ENCODE measurements around the gene AQP7.

Gene AQP7

DNA sequence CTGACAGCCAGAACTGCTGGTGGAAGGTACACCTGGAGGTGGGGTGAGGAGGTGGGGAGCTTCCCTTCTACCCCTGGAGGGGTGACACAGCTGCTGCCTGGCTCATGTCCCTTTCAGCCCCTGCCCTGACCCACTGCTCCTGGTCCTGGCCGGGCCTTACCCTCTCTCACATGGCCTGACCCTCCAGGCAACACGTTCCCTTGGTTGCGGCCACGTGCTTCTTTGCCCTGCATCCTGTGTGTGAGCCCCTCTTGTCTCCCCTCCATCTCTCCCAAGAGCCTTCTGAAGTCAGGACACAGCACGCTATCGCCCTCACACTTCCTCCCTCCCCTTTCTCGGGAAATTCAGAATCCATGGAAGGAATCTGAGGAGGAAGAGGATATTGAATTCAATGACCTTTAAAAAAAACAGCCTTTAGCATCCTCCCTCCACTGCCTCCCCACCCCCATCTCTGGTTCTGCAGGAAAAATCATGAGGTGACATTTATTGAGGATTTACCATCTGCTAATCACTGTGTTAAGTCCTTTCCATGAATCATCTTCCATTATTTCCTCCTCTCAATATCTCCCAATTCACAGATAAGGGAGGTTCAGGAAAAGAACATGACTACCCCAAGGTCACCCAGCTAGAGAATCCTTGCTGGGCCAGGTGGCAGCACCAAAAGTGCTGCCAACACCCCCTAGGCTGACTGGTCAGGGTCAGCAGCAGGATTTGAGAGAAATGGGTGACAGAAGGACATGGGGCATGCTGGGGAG is 36.7 kb upstream of the AQP7 start (continued):
- TF ChIP-seq ZNF354C (tag by site-specific recombination; IDR thresholded peaks at IDR 0.05; ENCODE audit: borderline replicate concordance, low read depth) = no peak
- TF ChIP-seq ZNF768 (tag by site-specific recombination; IDR thresholded peaks at IDR 0.05) = no peak
- no peak for TF ChIP-seq KLF16 (tag by site-specific recombination; IDR thresholded peaks at IDR 0.05)
- no peak for TF ChIP-seq WT1 (tag by site-specific recombination; IDR thresholded peaks at IDR 0.05)
- TF ChIP-seq SALL2 (tag by site-specific recombination; IDR thresholded peaks at IDR 0.05; ENCODE audit: borderline replicate concordance) = no peak
- TF ChIP-seq RBAK (tag by site-specific recombination; IDR thresholded peaks at IDR 0.05) = no peak
- TF ChIP-seq ZNF677 (tag by site-specific recombination; IDR thresholded peaks at IDR 0.05) = no peak
- no peak for TF ChIP-seq ZBTB20 (tag by site-specific recombination; IDR thresholded peaks at IDR 0.05)
- no peak for TF ChIP-seq EGR2 (tag by site-specific recombination; IDR thresholded peaks at IDR 0.05; ENCODE audit: low read depth)
- no peak for TF ChIP-seq SP3 (tag by site-specific recombination; IDR thresholded peaks at IDR 0.05)

DNA sequence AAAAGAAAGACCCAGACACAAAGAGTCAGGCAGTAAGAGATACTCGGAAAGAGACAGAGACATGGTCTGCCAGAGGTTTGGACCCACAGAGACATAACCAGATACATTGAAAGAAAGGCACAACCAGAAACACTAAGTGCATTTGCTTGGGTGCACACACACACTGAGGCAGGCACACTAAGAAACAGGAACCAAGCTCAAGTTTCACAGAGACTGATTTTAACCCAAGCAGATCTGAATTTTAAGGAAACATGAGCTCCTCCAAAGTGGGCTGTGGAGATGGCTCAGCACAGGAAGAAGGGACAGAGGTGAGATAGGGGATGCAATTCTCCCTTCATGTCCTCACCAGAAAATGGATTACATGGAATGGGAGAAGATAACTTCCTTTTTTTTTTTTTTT is 35.5 kb upstream of the AQP7 start:
- H3K4me1 ChIP-seq (ENCODE audit: control insufficient read depth, insufficient read depth, low read length) = no peaks in the 10 kb centered on the region
- no peaks in the 10 kb centered on the region for H3K36me3 ChIP-seq (ENCODE audit: control insufficient read depth in 2 of 2, insufficient read depth in 1 of 2, low read length in 2 of 2)
- CTCF ChIA-PET = interaction anchor here (0.5 to 4.8 kb wide), 5 partner anchors 10 to 86 kb away, joined by 3 to 27 read pairs (median 5); partner anchors contain the start of gene AQP3
- no peak overlapping the region for H3K27ac ChIP-seq (ENCODE audit: extremely low read depth, low read depth, low read length)
- TF ChIP-seq ZNF501 (tag by site-specific recombination; IDR thresholded peaks at IDR 0.05) (no peak), ZNF571 (tag by site-specific recombination; IDR thresholded peaks at IDR 0.05) (no peak), ZXDB (tag by site-specific recombination; IDR thresholded peaks at IDR 0.05) (no peak), ZNF610 (tag by site-specific recombination; IDR thresholded peaks at IDR 0.05; ENCODE audit: borderline replicate concordance) (no peak), MZF1 (tag by site-specific recombination; IDR thresholded peaks at IDR 0.05; ENCODE audit: borderline replicate concordance) (no peak)
- TF ChIP-seq, protein P1, sequence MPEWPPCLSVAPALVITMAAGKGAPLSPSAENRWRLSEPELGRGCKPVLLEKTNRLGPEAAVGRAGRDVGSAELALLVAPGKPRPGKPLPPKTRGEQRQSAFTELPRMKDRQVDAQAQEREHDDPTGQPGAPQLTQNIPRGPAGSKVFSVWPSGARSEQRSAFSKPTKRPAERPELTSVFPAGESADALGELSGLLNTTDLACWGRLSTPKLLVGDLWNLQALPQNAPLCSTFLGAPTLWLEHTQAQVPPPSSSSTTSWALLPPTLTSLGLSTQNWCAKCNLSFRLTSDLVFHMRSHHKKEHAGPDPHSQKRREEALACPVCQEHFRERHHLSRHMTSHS (tag by site-specific recombination; IDR thresholded peaks at IDR 0.05) = no peak
- TF ChIP-seq, protein P2, sequence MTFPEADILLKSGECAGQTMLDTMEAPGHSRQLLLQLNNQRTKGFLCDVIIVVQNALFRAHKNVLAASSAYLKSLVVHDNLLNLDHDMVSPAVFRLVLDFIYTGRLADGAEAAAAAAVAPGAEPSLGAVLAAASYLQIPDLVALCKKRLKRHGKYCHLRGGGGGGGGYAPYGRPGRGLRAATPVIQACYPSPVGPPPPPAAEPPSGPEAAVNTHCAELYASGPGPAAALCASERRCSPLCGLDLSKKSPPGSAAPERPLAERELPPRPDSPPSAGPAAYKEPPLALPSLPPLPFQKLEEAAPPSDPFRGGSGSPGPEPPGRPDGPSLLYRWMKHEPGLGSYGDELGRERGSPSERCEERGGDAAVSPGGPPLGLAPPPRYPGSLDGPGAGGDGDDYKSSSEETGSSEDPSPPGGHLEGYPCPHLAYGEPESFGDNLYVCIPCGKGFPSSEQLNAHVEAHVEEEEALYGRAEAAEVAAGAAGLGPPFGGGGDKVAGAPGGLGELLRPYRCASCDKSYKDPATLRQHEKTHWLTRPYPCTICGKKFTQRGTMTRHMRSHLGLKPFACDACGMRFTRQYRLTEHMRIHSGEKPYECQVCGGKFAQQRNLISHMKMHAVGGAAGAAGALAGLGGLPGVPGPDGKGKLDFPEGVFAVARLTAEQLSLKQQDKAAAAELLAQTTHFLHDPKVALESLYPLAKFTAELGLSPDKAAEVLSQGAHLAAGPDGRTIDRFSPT (tag by site-specific recombination; IDR thresholded peaks at IDR 0.05) = no peak
- POLR2A ChIA-PET = interaction anchor here (1.0 kb wide), 1 partner anchor 22 kb away, joined by 3 read pairs; no protein-coding TSS in a partner anchor
- H3K4me3 ChIP-seq (ENCODE audit: low read depth, low read length) = no peak overlapping the region
- no peaks in the 10 kb centered on the region for H3K9me3 ChIP-seq (ENCODE audit: control insufficient read depth, insufficient read depth, low read depth, low read length)

DNA sequence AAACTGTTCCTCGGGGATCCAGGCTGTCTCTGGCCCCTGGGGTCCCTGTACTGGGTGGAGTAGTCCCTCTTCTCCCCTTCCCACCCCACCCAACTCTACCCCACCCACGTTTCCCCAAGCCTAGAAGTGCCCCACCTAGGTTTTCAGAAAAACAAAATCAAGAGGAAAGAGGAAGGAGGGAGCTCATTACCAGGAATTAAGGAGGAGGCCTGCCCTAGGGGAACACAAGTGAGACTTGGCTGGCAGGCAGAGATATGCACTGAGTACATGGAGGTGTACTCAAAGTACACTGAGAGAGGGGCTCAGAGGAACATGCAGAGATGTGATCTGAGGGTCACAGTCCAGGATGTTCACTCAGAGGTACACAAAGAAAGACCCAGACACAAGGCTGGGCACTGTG is 34.8 kb upstream of the AQP7 start:
- CTCF ChIA-PET = interaction anchor here (1.2 to 4.8 kb wide), 2 partner anchors 15 to 22 kb away, joined by 4 to 27 read pairs; no protein-coding TSS in a partner anchor
- Histone ChIP-seq H3K4me3 (ENCODE audit: low read depth, low read length) (no peak overlapping the region), H3K9me3 (ENCODE audit: control insufficient read depth, insufficient read depth, low read depth, low read length) (no peaks in the 10 kb centered on the region), H3K27ac (ENCODE audit: extremely low read depth, low read depth, low read length) (no peak overlapping the region), H3K36me3 (ENCODE audit: control insufficient read depth in 2 of 2, insufficient read depth in 1 of 2, low read length in 2 of 2) (no peaks in the 10 kb centered on the region), H3K4me1 (ENCODE audit: control insufficient read depth, insufficient read depth, low read length) (no peaks in the 10 kb centered on the region)
- TF ChIP-seq, protein P3, sequence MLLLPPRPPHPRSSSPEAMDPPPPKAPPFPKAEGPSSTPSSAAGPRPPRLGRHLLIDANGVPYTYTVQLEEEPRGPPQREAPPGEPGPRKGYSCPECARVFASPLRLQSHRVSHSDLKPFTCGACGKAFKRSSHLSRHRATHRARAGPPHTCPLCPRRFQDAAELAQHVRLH (tag by site-specific recombination; IDR thresholded peaks at IDR 0.05) = no peak
- peak; percentile 40 for TF ChIP-seq KLF1 (tag by site-specific recombination; IDR thresholded peaks at IDR 0.05)
- POLR2A ChIA-PET = interaction anchor here (1.0 kb wide), 1 partner anchor 21 kb away, joined by 3 read pairs; no protein-coding TSS in a partner anchor

All from HEK293 (cell line).